Heart left ventricle (tissue), 13 donors: ENCODE data around the gene SELENOT.

Experiments
- CTCF ChIP-seq, 12 donors: fragments of 200-600 bp; sonication (generic) in 4 of 12; IDR thresholded peaks; one replicate each; pipeline versions ENCODE4 v1.5.0 to v1.8.0; 2018 to 2022; ENCODE audit warnings: antibody characterized with exemption in 12 of 12, mild to moderate bottlenecking in 5 of 12
- POLR2A ChIP-seq, 2 donors: fragments of 450-650 bp; IDR thresholded peaks; one replicate each; pipeline ENCODE4 v1.6.1; 2017; ENCODE audit warnings: antibody characterized with exemption in 2 of 2, mild to moderate bottlenecking in 2 of 2, moderate library complexity in 2 of 2
- donor health status: ischemic (EF 13 %, LVEDD 7.1; RV severe dilation, severe dysfunction).
- donor health status: DM: no; HTN: yes; CAD: no.
- donor health status: DM: no; HTN: no; CAD: no.
- donor health status: ischemic (EF 25% LVEDD 6.9; RV normal size, moderate dysfunction).
- donor health status: ischemic (EF 25% LVEDD 5.7; RV mildly dilated, moderate dysfunction).
- donor health status: ischemic (EF 35%, LVEDD 5.7; RV mildly dilated, moderate dysfunction).
- donor health status: nonischemic (EF 11% LVEDD 7.7; RV severe dilation, severe dysfunction).
- donor health status: DM: yes; HTN: yes; CAD: no.
- donor health status: PGD.
- donor health status: ischemic (EF 29% LVEDD 5.4; RV normal size, mild dysfunction).
- donor health status: nonischemic (EF 23%, LVEDD 6.1; RV moderate dilation, normal function).

DNA sequence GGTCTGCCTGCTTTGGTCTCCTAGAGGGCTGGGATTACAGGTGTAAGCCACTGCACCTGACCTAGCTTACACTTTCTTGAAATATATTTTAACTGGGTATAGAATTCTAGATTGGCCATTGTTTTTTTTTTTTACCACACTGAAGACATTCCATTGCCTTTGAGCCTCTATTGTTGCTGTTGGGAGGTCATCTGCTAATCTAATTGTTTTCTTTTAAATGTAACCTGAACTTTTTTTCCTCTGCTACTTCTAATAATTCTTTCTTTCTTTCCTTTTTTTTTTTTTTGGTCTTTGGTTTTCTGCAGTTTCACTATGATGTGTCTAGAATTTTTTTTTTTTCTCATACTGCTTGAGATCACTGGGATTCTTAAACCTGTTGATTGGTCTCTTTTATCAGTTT lies 72.5 kb downstream of the SELENOT start:
- TF ChIP-seq CTCF (IDR thresholded peaks at IDR 0.05) (no peak), POLR2A (IDR thresholded peaks at IDR 0.05) (no peak)
